DOHH2 (cell line): ENCODE results near the gene ARL16.

Source experiments
- CTCF ChIP-seq: fragments of 200-600 bp; sonication (generic); IDR thresholded peaks from one replicate; pipeline ENCODE4 v1.5.1; 2014; ENCODE audit warnings: antibody characterized with exemption, mild to moderate bottlenecking, low read depth, low read length; ENCODE audit not compliant: poor library complexity, severe bottlenecking
- EZH2phosphoT487 ChIP-seq: fragments of 200-600 bp; sonication (generic); IDR thresholded peaks from 2 replicates; pipeline ENCODE4 v1.6.1; 2017; ENCODE audit warnings: borderline replicate concordance, mild to moderate bottlenecking, antibody characterized with exemption, low read length, moderate library complexity, mixed read lengths

- TF ChIP-seq CTCF (no peak), EZH2phosphoT487 (no peak)
Measured at GRCh38 chr17:81648707-81649085, 34.9 kb downstream of the ARL16 start.
